T-cell (primary cell): ENCODE measurements around the gene STK40. TPM values are rescaled to one million over a fixed set of nuclear protein-coding genes. Genes with fewer than 3 reads are reported as not detected.

Experiments
- ATAC-seq, 4 experiments: fragments of 200-7000 bp in 3 of 4; fragments of 150-1000 bp in 1 of 4; cut with Tn5 transposase; replicated peaks in 1 of 4; 1 replicate in 3 of 4; 2 replicates in 1 of 4; pipeline ENCODE4 v1.10.0; 2021; ENCODE audit warnings: moderate library complexity in 3 of 4, mild to moderate bottlenecking in 2 of 4, moderate number of reproducible peaks in 1 of 4
- CTCF ChIA-PET, 2 donors: fragments of 300-600 bp; sonication (Branson Sonifier 250); formaldehyde crosslinking; loops; one replicate each; lab custom pipeline; 2022; ENCODE audit warnings: antibody characterized with exemption in 2 of 2; lab: Charles Lee
- POLR2A ChIA-PET, 2 donors: fragments of 300-600 bp; sonication (Branson Sonifier 250); formaldehyde crosslinking; loops; one replicate each; lab custom pipeline; 2022; ENCODE audit warnings: antibody characterized with exemption in 2 of 2; lab: Charles Lee
- DNase-seq, 35 experiments: peaks; one replicate each; pipeline versions ENCODE4 v3.0.0 to v3.0.0-alpha.2; 2013 to 2023
- H3K27ac ChIP-seq: one replicate; pipeline ENCODE4 v1.5.1; 2013; ENCODE audit warnings: low read length
- H3K27me3 ChIP-seq, 2 experiments: replicated peaks in 1 of 2; 1 replicate in 1 of 2; 2 replicates in 1 of 2; pipeline versions ENCODE4 v1.6.1 to v1.7.0; 2013; ENCODE audit warnings: low read length in 1 of 2, mixed read lengths in 1 of 2; ENCODE audit not compliant: control insufficient read depth in 2 of 2, insufficient read depth in 2 of 2; ENCODE audit errors: extremely low read depth in 1 of 2
- H3K36me3 ChIP-seq, 2 donors: 1 replicate in 1 of 2; 2 replicates in 1 of 2; pipeline versions ENCODE4 v1.6.1 to v1.7.0; 2013; ENCODE audit warnings: low read length in 1 of 2; ENCODE audit not compliant: control insufficient read depth in 2 of 2, insufficient read depth in 1 of 2; ENCODE audit errors: extremely low read depth in 1 of 2
- H3K4me1 ChIP-seq, 2 experiments: 1 replicate in 1 of 2; 2 replicates in 1 of 2; pipeline versions ENCODE4 v1.6.1 to v1.7.0; 2013; ENCODE audit warnings: low read length in 2 of 2, mixed read lengths in 1 of 2; ENCODE audit not compliant: insufficient read depth in 2 of 2, control insufficient read depth in 1 of 2; ENCODE audit errors: extremely low read depth in 1 of 2
- H3K4me3 ChIP-seq, 2 donors: 1 replicate in 1 of 2; 2 replicates in 1 of 2; pipeline versions ENCODE4 v1.5.1 to v1.7.0; 2013; ENCODE audit warnings: mild to moderate bottlenecking in 2 of 2, low read length in 1 of 2, moderate library complexity in 1 of 2; ENCODE audit not compliant: control insufficient read depth in 1 of 2; ENCODE audit errors: extremely low read depth in 1 of 2
- H3K9me3 ChIP-seq: 2 replicates; pipeline ENCODE4 v1.7.0; 2013
- H3K27ac Mint-ChIP-seq, 2 donors: one replicate each; pipeline ENCODE4 v1.8.0; 2020 to 2021; ENCODE audit warnings: mild to moderate bottlenecking in 2 of 2, mixed read lengths in 2 of 2
- H3K27me3 Mint-ChIP-seq, 2 donors: one replicate each; pipeline ENCODE4 v1.8.0; 2021 to 2022; ENCODE audit warnings: mixed read lengths in 2 of 2
- H3K36me3 Mint-ChIP-seq: one replicate; pipeline ENCODE4 v1.8.0; 2021; ENCODE audit warnings: mixed read lengths
- H3K4me1 Mint-ChIP-seq, 3 donors: one replicate each; pipeline ENCODE4 v1.8.0; 2020 to 2022; ENCODE audit warnings: mixed read lengths in 3 of 3, mild to moderate bottlenecking in 1 of 3
- H3K4me3 Mint-ChIP-seq, 3 donors: one replicate each; pipeline ENCODE4 v1.8.0; 2020 to 2022; ENCODE audit warnings: mild to moderate bottlenecking in 3 of 3, mixed read lengths in 3 of 3, moderate library complexity in 3 of 3
- H3K9me3 Mint-ChIP-seq, 3 donors: one replicate each; pipeline ENCODE4 v1.8.0; 2020 to 2022; ENCODE audit warnings: mixed read lengths in 3 of 3
- WGBS: methylation state at CpG from one replicate; pipeline ENCODE4 v1.1.5; 2013; ENCODE audit warnings: missing lambda C conversion rate; ENCODE audit not compliant: insufficient coverage; 5-methylcytosine and 5-hydroxymethylcytosine counted together
- total RNA-seq, 35 experiments: library from RNA in 6 of 35; stranded (reverse) in 6 of 35; fragments of 120-200 nt in 1 of 35; gene quantifications; one replicate each; pipeline versions ENCODE4 v1.2.1 to v1.2.4 and lab custom pipeline; 2013 to 2026

STK40 gene
- total RNA-seq, 5 donors from 2014 or later (not counting 1 experiment from before 2014, with no cell fraction given), result 29.6 to 71.1 (median 56.7) TPM

- Mint-ChIP-seq H3K36me3 (peaks cover 21% of the 10 kb centered on the region), H3K9me3 (no peaks in the 10 kb centered on the region), H3K4me1 (peaks cover 7 to 21% (median 8%) of the 10 kb centered on the region in 3 donors), H3K27ac (peak overlapping the region; percentile 66 to 73), H3K4me3 (peak overlapping the region; percentile 73 to 92 (median 91)), H3K27me3 (no peaks in the 10 kb centered on the region)
- peak overlapping the region in 1 of 2 donors; percentile 61 for H3K4me3 ChIP-seq
- DNase-seq (no peak), ATAC-seq (no peak)
- H3K4me1 ChIP-seq, result peaks cover 7 to 20% of the 10 kb centered on the region in 2 experiments
- H3K27me3 ChIP-seq, result peaks cover 0 to 7% of the 10 kb centered on the region in 2 experiments
- no peaks in the 10 kb centered on the region for H3K9me3 ChIP-seq
- WGBS, result no CpG with 5 or more reads among the region's 7 CpGs
- ChIA-PET CTCF (interaction anchor here in 1 of 2 donors (0.9 to 1.3 kb wide), 4 partner anchors 20 to 81 kb away, joined by 3 read pairs; no protein-coding TSS in a partner anchor), POLR2A (interaction anchor here in 1 of 2 donors (0.5 kb wide), 1 partner anchor 78 kb away, joined by 4 read pairs; no protein-coding TSS in a partner anchor)
- peak overlapping the region; percentile 47 for H3K27ac ChIP-seq
- peaks cover 5 to 31% of the 10 kb centered on the region in 2 donors for H3K36me3 ChIP-seq
Measured at GRCh38 chr1:36305915-36306209, 79.9 kb downstream of the STK40 start.

- H3K27ac Mint-ChIP-seq, result peak overlapping the region; percentile 56 to 73
- 86% methylated on average over 6 of the region's 10 CpGs for WGBS
- peaks cover 8 to 27% (median 10%) of the 10 kb centered on the region in 3 donors for H3K4me1 Mint-ChIP-seq
- ChIA-PET CTCF (interaction anchor here in 1 of 2 donors (1.3 kb wide), 1 partner anchor 81 kb away, joined by 3 read pairs; no protein-coding TSS in a partner anchor), POLR2A (interaction anchor here in 1 of 2 donors (0.5 kb wide), 1 partner anchor 77 kb away, joined by 4 read pairs; no protein-coding TSS in a partner anchor)
- Histone ChIP-seq H3K27me3 (peaks cover 0 to 7% of the 10 kb centered on the region in 2 experiments), H3K9me3 (no peaks in the 10 kb centered on the region), H3K36me3 (peaks cover 5 to 37% of the 10 kb centered on the region in 2 donors), H3K4me3 (no peak overlapping the region), H3K4me1 (peaks cover 7 to 20% of the 10 kb centered on the region in 2 experiments), H3K27ac (peak overlapping the region; percentile 34)
- H3K36me3 Mint-ChIP-seq, result peaks cover 27% of the 10 kb centered on the region
- ATAC-seq (no peak), DNase-seq (no peak)
- H3K9me3 Mint-ChIP-seq, result no peaks in the 10 kb centered on the region
- peak overlapping the region; percentile 73 to 92 (median 91) for H3K4me3 Mint-ChIP-seq
- no peaks in the 10 kb centered on the region for H3K27me3 Mint-ChIP-seq
Measured at GRCh38 chr1:36304970-36305914, 80.5 kb downstream of the STK40 start.

GRCh38 chr1:36304521-36304920 is 81.2 kb downstream of the STK40 start:
- Mint-ChIP-seq H3K4me3 (no peak overlapping the region), H3K27ac (no peak overlapping the region)

GRCh38 chr1:36303650-36304360 is 81.9 kb downstream of the STK40 start:
- H3K4me1 ChIP-seq, result peaks cover 7 to 20% of the 10 kb centered on the region in 2 experiments
- peaks cover 0 to 7% of the 10 kb centered on the region in 2 experiments for H3K27me3 ChIP-seq
- H3K27ac Mint-ChIP-seq, result peak overlapping the region in 1 of 2 donors; percentile 44
- H3K27me3 Mint-ChIP-seq, result no peaks in the 10 kb centered on the region
- peaks cover 5 to 50% of the 10 kb centered on the region in 2 donors for H3K36me3 ChIP-seq
- no peak overlapping the region for H3K4me3 ChIP-seq
- ChIA-PET CTCF (interaction anchor here (0.6 to 0.7 kb wide), 4 partner anchors 18 to 118 kb away, joined by 3 to 4 read pairs (median 4); no protein-coding TSS in a partner anchor), POLR2A (interaction anchor here in 1 of 2 donors (0.5 kb wide), 1 partner anchor 8 kb away, joined by 4 read pairs; no protein-coding TSS in a partner anchor)
- no peak overlapping the region for H3K27ac ChIP-seq
- WGBS, result 98% methylated on average over 9 of the region's 23 CpGs
- no peaks in the 10 kb centered on the region for H3K9me3 Mint-ChIP-seq
- H3K36me3 Mint-ChIP-seq, result peaks cover 31% of the 10 kb centered on the region
- no peak overlapping the region for H3K4me3 Mint-ChIP-seq
- peaks cover 8 to 32% (median 15%) of the 10 kb centered on the region in 3 donors for H3K4me1 Mint-ChIP-seq
- ATAC-seq (no peak), DNase-seq (no peak)
- H3K9me3 ChIP-seq, result no peaks in the 10 kb centered on the region

More at GRCh38 chr1:36304521-36304920, 81.2 kb downstream of the STK40 start:
- no peak for ATAC-seq
- Histone ChIP-seq H3K27me3 (peaks cover 0 to 7% of the 10 kb centered on the region in 2 experiments), H3K4me3 (no peak overlapping the region), H3K27ac (no peak overlapping the region), H3K36me3 (peaks cover 5 to 44% of the 10 kb centered on the region in 2 donors), H3K4me1 (peaks cover 7 to 20% of the 10 kb centered on the region in 2 experiments), H3K9me3 (no peaks in the 10 kb centered on the region)
- ChIA-PET POLR2A (interaction anchor here in 1 of 2 donors (0.5 kb wide), 1 partner anchor 9 kb away, joined by 4 read pairs; no protein-coding TSS in a partner anchor), CTCF (interaction anchor here in 1 of 2 donors (0.6 to 0.7 kb wide), 2 partner anchors 18 to 117 kb away, joined by 4 read pairs; no protein-coding TSS in a partner anchor)
- no peak for DNase-seq
- Mint-ChIP-seq H3K4me1 (peaks cover 8 to 32% (median 15%) of the 10 kb centered on the region in 3 donors), H3K27me3 (no peaks in the 10 kb centered on the region), H3K36me3 (peaks cover 31% of the 10 kb centered on the region), H3K9me3 (no peaks in the 10 kb centered on the region)
- 60% methylated on average over 3 of the region's 7 CpGs for WGBS

- ATAC-seq, result no peak
- H3K4me3 Mint-ChIP-seq, result no peak overlapping the region
- Histone ChIP-seq H3K27ac (no peak overlapping the region), H3K36me3 (peaks cover 8 to 56% of the 10 kb centered on the region in 2 donors), H3K27me3 (peaks cover 0 to 7% of the 10 kb centered on the region in 2 experiments), H3K9me3 (no peaks in the 10 kb centered on the region), H3K4me3 (no peak overlapping the region), H3K4me1 (peaks cover 7 to 20% of the 10 kb centered on the region in 2 experiments)
- peaks cover 35% of the 10 kb centered on the region for H3K36me3 Mint-ChIP-seq
- CTCF ChIA-PET, result interaction anchor here (0.6 to 0.8 kb wide), 3 partner anchors 18 to 88 kb away, joined by 3 read pairs; no protein-coding TSS in a partner anchor
- POLR2A ChIA-PET, result no interaction called here
- peaks cover 8 to 32% (median 15%) of the 10 kb centered on the region in 3 donors for H3K4me1 Mint-ChIP-seq
- no peaks in the 10 kb centered on the region for H3K27me3 Mint-ChIP-seq
- H3K9me3 Mint-ChIP-seq, result no peaks in the 10 kb centered on the region
- no peak for DNase-seq
- peak overlapping the region in 1 of 2 donors; percentile 44 for H3K27ac Mint-ChIP-seq
- no CpG with 5 or more reads among the region's 5 CpGs for WGBS
Measured at GRCh38 chr1:36303244-36303643, 82.5 kb downstream of the STK40 start.
